Measurements from ENCODE around the gene MIAT. TPM values are rescaled to one million over a fixed set of nuclear protein-coding genes. Genes with fewer than 3 reads are reported as not detected.

The MIAT gene
- total and polyA plus RNA-seq, 2 of the 4 experiments (the other 2 are of a cell fraction): 0.54 to 0.65 TPM

DNA sequence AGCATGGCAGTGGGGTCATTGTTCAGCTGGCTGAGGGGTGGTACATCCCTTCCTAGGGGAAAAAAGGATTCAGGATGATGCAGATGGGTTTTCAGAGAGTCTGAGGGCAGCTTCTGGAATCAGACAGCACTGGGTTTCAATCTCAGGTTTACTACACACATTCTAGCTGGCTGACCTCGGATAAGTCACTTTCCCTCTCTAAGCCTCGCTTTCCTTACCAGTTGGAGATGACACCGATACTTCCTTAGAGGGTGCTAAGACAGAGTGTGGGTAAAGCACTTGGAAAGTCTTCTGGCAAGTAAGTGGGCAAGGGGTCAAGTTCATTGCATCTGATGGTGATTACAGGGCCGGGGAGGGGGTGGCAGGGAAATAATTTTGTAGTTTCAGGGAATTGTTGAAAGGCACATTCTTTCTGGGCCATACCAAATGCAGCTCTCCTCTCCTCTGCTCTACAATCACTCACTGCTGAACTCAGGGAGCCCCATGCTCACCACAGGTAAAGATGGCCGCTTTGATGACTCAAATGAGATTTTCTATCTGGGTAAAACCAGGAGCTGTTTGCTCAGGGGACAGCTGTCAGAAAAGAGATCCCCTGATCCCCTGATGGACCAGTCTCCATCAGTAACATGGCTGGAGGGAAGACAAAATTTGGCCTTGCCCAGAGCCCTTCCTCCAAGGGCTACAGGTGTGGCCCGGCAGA, 6.5 kb upstream of the MIAT start:
- 33% methylated on average over 1 of the region's 6 CpGs; no CpG with 5 or more reads in 1 of the 2 experiments for WGBS, 2 experiments (ENCODE audit: extremely low coverage in 2 of 2, insufficient read length in 1 of 2)
- Histone ChIP-seq H3K4me2 (ENCODE audit: low read depth, low read length) (no peak overlapping the region), H4K91ac (ENCODE audit: insufficient read depth, low read depth, low read length) (no peak overlapping the region), H3K18ac (ENCODE audit: low read depth, low read length) (no peak overlapping the region), H3K9me1 (ENCODE audit: insufficient read depth, low read length) (no peaks in the 10 kb centered on the region), H2BK120ac (ENCODE audit: low read depth, low read length) (no peak overlapping the region), H4K8ac (ENCODE audit: low read depth in 2 of 2, low read length in 2 of 2) (no peak overlapping the region), H3K79me1 (ENCODE audit: low read depth in 1 of 2, low read length in 2 of 2) (no peaks in the 10 kb centered on the region), H2AK9ac (replicated peaks; ENCODE audit: low read depth, low read length, poor library complexity) (no peak overlapping the region), H2AK5ac (ENCODE audit: low read depth, low read length) (no peak overlapping the region), H3K27ac (ENCODE audit: insufficient read depth, low read length) (no peak overlapping the region), H3K36me3 (ENCODE audit: control insufficient read depth, insufficient read depth, low read length) (no peaks in the 10 kb centered on the region), H3K4me1 (ENCODE audit: control insufficient read depth, insufficient read depth, low read length) (peaks cover 5% of the 10 kb centered on the region), H2BK15ac (ENCODE audit: low read depth, low read length) (no peak overlapping the region), H3K4me3 (ENCODE audit: insufficient read depth, low read depth, low read length) (no peak overlapping the region), H3K9me3 (ENCODE audit: control insufficient read depth, insufficient read depth, low read length) (peaks cover 2% of the 10 kb centered on the region), H3K4ac (ENCODE audit: low read depth, low read length) (no peak overlapping the region), H2AFZ (replicated peaks; ENCODE audit: low read length, poor library complexity) (no peak overlapping the region), H3K27me3 (ENCODE audit: control insufficient read depth, insufficient read depth, low read length) (peaks cover 67% of the 10 kb centered on the region), H3K23ac (ENCODE audit: low read depth, low read length) (no peak overlapping the region), H2BK5ac (ENCODE audit: low read depth, low read length, poor library complexity, severe bottlenecking) (no peak overlapping the region), H3K14ac (replicated peaks; ENCODE audit: low read depth, low read length) (no peak overlapping the region), H4K20me1 (ENCODE audit: insufficient read depth, low read length) (no peaks in the 10 kb centered on the region), H2BK20ac (ENCODE audit: low read depth, low read length) (no peak overlapping the region), H3K9ac (ENCODE audit: low read depth, low read length) (no peak overlapping the region), H4K5ac (ENCODE audit: low read depth, low read length) (no peak overlapping the region), H3K56ac (ENCODE audit: extremely low read depth, insufficient read depth, low read length) (no peak overlapping the region)
- intact Hi-C loops (cut with micrococcal nuclease) (no loop called here), dilution Hi-C loops (cut with HindIII; ENCODE audit: low sequenced_read_pairs, unreplicated experiment) (no loop called here), in situ Hi-C loops (cut with MboI; ENCODE audit: low sequenced_read_pairs) (no loop called here)
- TF ChIP-seq NFE2L2 (IDR thresholded peaks at IDR 0.05; ENCODE audit: low read depth, low read length) (no peak), CHD1 (IDR thresholded peaks at IDR 0.05; ENCODE audit: low read depth, low read length) (no peak), SMC3 (IDR thresholded peaks at IDR 0.05; ENCODE audit: low read depth, low read length) (no peak), MAFK (IDR thresholded peaks at IDR 0.05; ENCODE audit: low read depth, low read length) (no peak), RAD21 (IDR thresholded peaks at IDR 0.05; ENCODE audit: low read length) (no peak), FOS (IDR thresholded peaks at IDR 0.05; ENCODE audit: low read depth, low read length) (no peak), RFX5 (IDR thresholded peaks at IDR 0.05; ENCODE audit: low read depth, low read length) (no peak), MXI1 (IDR thresholded peaks at IDR 0.05; ENCODE audit: borderline replicate concordance, low read depth, low read length) (no peak), BHLHE40 (IDR thresholded peaks at IDR 0.05; ENCODE audit: low read depth, low read length) (no peak), RCOR1 (IDR thresholded peaks at IDR 0.05; ENCODE audit: insufficient replicate concordance, low read length) (no peak), POLR2A (IDR thresholded peaks at IDR 0.05; ENCODE audit: low read depth, low read length) (no peak), MAZ (IDR thresholded peaks at IDR 0.05; ENCODE audit: borderline replicate concordance, low read depth, low read length) (no peak), CEBPB (IDR thresholded peaks at IDR 0.05; ENCODE audit: low read depth, low read length) (no peak)
- TF ChIP-seq, protein P1, sequence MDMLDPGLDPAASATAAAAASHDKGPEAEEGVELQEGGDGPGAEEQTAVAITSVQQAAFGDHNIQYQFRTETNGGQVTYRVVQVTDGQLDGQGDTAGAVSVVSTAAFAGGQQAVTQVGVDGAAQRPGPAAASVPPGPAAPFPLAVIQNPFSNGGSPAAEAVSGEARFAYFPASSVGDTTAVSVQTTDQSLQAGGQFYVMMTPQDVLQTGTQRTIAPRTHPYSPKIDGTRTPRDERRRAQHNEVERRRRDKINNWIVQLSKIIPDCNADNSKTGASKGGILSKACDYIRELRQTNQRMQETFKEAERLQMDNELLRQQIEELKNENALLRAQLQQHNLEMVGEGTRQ (IDR thresholded peaks at IDR 0.05; ENCODE audit: low read depth, low read length): no peak
- TF ChIP-seq, protein P2, sequence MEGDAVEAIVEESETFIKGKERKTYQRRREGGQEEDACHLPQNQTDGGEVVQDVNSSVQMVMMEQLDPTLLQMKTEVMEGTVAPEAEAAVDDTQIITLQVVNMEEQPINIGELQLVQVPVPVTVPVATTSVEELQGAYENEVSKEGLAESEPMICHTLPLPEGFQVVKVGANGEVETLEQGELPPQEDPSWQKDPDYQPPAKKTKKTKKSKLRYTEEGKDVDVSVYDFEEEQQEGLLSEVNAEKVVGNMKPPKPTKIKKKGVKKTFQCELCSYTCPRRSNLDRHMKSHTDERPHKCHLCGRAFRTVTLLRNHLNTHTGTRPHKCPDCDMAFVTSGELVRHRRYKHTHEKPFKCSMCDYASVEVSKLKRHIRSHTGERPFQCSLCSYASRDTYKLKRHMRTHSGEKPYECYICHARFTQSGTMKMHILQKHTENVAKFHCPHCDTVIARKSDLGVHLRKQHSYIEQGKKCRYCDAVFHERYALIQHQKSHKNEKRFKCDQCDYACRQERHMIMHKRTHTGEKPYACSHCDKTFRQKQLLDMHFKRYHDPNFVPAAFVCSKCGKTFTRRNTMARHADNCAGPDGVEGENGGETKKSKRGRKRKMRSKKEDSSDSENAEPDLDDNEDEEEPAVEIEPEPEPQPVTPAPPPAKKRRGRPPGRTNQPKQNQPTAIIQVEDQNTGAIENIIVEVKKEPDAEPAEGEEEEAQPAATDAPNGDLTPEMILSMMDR (conservative IDR thresholded peaks at IDR 0.05; ENCODE audit: low read depth, low read length): no peak
- TF ChIP-seq, protein P3, sequence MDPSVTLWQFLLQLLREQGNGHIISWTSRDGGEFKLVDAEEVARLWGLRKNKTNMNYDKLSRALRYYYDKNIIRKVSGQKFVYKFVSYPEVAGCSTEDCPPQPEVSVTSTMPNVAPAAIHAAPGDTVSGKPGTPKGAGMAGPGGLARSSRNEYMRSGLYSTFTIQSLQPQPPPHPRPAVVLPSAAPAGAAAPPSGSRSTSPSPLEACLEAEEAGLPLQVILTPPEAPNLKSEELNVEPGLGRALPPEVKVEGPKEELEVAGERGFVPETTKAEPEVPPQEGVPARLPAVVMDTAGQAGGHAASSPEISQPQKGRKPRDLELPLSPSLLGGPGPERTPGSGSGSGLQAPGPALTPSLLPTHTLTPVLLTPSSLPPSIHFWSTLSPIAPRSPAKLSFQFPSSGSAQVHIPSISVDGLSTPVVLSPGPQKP (IDR thresholded peaks at IDR 0.05; ENCODE audit: borderline replicate concordance, low read depth, low read length): no peak
- DNase-seq: no peak
- ChIA-PET POLR2A (ENCODE audit: unreplicated experiment) (no interaction called here), CTCF (no interaction called here)
- ATAC-seq (ENCODE audit: low read depth): no peak
- no TSS peak for BruUV-seq (replicated peaks)

Measured in IMR-90 (cell line).